TTC549 (cell line): Measurements from ENCODE around the gene NBPF26.
"Not testable (repeated sequence)": the region's sequence is repeated elsewhere in the genome, so short reads cannot be mapped to it uniquely, and the experiment has no call there.

Source experiments
- FAIRE-seq: peaks from 2 replicates; lab custom pipeline; 2012; peaks lifted over from hg19 to GRCh38; lab: Jason Lieb, UNC

The NBPF26 gene

GRCh38 chr1:120723715-120724402 is at the start of gene NBPF26:
Gene NBPF26 (plus strand): TSS chr1:120723945.
- FAIRE-seq, result not testable (repeated sequence)

DNA sequence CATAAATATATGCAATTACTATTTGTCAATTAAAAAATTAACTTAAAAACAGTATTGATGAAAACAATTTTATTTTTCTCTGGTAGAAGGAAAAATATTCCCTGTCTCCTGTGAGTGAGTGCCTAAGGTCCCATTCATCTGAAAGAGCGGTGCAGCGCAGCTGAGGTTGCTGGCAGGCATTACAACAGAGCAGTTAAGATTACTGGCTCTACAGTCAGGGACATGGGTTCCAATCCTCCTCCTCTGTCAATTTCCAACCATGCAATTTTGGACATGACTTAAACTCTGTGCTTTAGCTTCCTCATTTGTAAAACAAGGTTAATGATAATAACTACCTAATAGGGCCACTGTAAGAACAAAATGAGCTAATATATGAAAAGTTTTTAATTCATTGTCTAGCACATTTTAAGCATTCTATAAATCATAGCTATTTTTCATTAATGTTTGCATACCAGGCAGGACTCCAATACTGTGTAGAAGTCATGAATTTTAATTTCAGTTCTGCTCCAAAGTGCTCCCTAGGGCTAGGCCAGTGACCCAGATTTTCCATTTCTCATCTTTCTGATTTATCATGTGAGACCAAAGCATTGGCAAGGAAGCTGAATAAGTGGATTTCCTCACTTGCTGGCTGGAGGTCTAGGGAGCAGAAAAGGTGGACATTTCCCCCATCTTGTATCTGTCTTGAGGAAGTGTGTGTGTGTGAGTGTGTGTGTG is 43.5 kb upstream of the NBPF26 start:
- not testable (repeated sequence) for FAIRE-seq

DNA sequence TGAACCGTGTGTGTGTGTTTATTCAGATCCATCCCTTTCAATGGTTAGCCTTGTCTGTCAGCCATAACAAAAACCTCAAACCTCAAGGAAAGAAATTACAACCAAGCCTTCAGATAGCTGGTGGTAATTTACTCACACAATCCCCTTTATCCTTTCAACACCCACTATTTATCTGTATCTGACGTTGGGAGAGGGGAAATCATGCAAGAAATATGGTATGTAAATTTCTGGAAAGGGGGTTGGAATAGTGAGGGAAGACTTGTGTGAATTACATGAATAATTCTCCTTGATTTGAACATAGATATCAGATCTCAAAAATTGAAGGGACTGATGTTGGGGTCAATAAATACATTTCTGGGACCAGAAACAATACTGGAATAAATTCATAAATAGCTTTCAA is 42.8 kb upstream of the NBPF26 start:
- not testable (repeated sequence) for FAIRE-seq

- FAIRE-seq, result not testable (repeated sequence)
Observed at GRCh38 chr1:120684397-120684796, 39.3 kb upstream of the NBPF26 start.

DNA sequence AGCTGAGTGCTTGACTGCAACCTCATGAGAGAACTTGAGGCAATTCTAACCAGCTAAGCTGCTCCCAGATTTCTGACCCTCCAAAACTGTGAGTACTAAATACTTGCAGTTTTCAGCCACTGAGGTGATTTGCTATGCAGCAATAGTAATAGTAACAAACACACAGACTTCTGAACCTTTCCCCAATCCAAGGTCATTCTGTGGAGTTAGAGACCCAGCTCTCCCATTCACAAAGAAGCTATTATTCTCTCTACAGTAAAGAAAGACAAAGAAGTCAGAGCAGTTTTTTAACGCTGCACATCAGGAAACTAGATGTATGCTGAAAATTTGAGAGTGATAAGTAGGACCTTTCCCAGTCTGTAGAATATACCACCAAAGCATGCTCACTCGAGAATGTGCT is 38.1 kb upstream of the NBPF26 start:
- not testable (repeated sequence) for FAIRE-seq

DNA sequence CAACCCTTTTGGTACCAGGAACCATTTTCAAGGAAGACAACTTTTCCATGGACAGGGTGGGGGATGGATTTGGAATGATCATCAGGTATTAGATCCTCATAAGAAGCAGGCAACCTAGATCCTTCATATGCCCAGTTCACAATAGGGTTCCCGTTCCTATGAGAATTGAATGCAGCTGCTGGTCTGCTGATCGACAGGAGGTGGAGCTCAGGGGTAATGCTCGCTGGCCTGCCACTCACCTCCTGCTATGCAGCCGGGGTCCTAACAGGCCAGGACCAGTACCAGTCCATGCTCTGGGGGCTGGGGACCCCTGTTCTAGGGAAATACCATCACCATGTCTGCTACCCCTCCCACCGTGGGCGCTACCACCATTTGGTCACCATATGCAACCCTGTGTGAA is 36.5 kb upstream of the NBPF26 start:
- not testable (repeated sequence) for FAIRE-seq

GRCh38 chr1:120700807-120701562 is 22.8 kb upstream of the NBPF26 start:
- FAIRE-seq, result not testable (repeated sequence)

GRCh38 chr1:120723358-120723714 is 409 bp upstream of the NBPF26 start:
- not testable (repeated sequence) for FAIRE-seq

- not testable (repeated sequence) for FAIRE-seq
Observed at GRCh38 chr1:120724507-120724906, 762 bp downstream of the NBPF26 start.

DNA sequence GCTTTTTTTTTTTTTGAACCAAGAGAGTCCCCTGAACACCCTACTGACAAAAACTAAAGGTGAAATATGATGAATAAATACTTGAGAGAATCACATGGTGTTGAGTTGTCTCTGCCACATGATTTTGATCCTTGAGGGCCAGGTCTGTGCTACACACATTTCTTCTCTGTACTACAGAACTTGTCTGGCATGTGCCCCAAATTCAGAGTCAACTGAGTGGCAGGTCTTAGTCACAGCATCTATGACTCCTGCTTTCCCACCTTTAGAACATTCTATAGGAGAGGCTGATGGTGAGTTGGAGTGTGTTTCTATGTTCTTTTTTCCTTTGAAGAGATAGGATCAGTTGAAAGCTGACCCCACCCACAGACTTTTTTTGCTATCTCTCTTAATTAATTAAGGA is 5.1 kb downstream of the NBPF26 start:
- not testable (repeated sequence) for FAIRE-seq

- not testable (repeated sequence) for FAIRE-seq
Observed at GRCh38 chr1:120769090-120769489, 45.3 kb downstream of the NBPF26 start.

GRCh38 chr1:120805452-120805851 is 81.7 kb downstream of the NBPF26 start:
- not testable (repeated sequence) for FAIRE-seq

GRCh38 chr1:120811822-120812221 is 88.1 kb downstream of the NBPF26 start:
- not testable (repeated sequence) for FAIRE-seq

DNA sequence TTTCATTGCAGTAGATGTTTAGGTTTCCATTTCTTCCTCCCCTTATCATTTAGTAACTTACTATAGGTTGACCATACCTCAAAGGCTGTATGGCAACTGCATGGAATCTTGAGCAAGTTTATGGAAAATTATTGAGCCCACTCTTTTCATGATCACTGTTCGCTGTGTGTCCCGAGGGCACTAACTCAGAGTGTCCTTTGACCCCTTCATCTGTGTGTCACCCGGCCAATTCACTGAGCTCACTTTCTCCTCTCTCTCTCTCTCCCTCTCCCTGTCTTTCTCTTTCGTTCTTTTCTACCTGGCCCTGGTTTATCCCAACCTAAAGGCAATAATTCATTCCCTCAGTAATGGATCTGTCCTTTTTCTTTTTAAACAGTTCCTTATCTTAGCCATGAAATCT is 101.3 kb downstream of the NBPF26 start:
- FAIRE-seq, result not testable (repeated sequence)

DNA sequence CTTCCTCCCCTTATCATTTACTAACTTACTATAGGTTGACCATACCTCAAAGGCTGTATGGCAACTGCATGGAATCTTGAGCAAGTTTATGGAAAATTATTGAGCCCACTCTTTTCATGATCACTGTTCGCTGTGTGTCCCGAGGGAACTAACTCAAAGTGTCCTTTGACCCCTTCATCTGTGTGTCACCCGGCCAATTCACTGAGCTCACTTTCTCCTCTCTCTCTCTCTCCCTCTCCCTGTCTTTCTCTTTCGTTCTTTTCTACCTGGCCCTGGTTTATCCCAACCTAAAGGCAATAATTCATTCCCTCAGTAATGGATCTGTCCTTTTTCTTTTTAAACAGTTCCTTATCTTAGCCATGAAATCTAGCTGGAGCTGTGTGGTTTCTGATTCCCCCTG is 102.9 kb downstream of the NBPF26 start:
- FAIRE-seq, result not testable (repeated sequence)

- not testable (repeated sequence) for FAIRE-seq
Observed at GRCh38 chr1:120844186-120844944, 120.6 kb downstream of the NBPF26 start.

DNA sequence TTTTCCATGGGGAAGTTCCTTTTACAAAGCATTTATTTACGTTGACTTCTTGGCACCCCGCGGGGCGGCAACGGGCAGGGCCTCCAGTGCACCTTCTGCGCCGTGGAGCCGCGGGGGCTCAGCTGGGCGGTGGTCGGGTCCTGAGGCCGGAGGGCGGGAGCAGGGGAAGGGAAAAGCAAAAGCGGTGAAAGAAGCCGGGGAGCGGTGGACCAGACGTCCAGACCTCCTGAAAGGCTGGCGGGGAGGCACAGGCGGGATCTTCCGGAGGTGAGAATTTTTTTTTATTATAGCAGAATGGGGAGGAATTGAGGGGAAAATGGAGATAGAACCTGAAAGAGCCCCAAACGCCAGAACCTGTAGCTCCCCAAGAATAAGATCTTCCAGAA is 121.2 kb downstream of the NBPF26 start:
- FAIRE-seq, result not testable (repeated sequence)

- FAIRE-seq, result not testable (repeated sequence)
Observed at GRCh38 chr1:120849400-120850286, 125.9 kb downstream of the NBPF26 start.

DNA sequence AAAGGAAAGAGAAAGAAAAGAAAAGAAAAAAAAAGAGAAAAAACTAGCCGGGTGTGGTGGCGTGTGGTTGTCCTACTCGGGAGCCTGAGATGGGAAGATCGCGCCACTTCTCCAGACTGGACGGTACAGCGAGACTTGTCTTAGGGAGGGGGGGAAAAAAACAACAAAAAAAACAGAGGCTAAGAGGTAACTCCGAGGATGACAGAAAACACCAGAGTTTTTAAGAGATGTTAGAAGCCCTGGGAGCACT is 126.5 kb downstream of the NBPF26 start:
- FAIRE-seq, result not testable (repeated sequence)

DNA sequence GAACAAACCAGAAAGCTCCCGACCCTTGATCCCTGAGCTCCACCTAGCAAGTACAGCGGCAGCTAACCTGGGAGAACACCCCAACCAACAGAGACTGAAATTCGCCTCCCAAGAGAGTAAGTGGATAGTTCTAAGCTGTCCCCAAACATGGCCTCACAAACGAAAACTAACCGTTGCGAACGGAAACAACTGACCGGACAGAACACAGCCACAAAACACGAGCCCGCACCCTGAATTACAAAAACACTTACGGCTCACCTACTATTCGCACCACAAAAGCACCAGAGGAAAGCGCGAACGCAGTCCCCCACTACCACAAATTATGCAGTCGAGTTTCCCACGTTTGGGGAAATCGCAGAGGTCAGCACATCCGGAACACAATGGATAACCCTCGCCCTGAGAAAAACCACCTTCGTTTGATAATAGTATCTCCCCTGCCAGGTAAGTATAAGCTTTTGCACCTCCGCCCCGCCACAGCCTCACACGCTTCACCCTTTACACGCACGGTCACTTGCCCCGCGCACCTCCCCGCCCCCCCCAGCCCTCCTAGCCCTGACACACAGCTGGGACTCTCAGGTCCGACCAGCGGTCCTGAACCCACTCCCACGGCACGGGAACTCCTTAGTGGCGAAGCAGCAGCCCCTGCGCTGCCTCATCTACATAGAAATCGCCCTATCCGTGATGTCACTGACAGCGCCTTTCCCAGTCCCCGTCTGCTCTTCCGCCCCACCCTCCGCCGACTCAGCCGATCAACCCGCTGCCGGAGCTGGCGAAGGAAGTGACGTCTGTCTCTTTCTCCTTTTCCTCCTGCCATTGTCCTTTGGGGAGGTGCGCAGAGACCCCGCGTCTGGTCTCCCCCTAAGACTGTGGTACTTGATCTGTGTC is 127.0 kb downstream of the NBPF26 start:
- not testable (repeated sequence) for FAIRE-seq
